HepG2 (cell line): ENCODE data around the gene CLEC2D. TPM values are rescaled to one million over a fixed set of nuclear protein-coding genes. Genes with fewer than 3 reads are reported as not detected.

Experiments used
- ATAC-seq: fragments of 200-7000 bp; cut with Tn5 transposase; 3 replicates; pipeline ENCODE4 v1.9.1; 2020; ENCODE audit warnings: mild to moderate bottlenecking, moderate library complexity
- Bru-seq: library from RNA; stranded (reverse); fragments of 400-500 nt; gene quantifications from one replicate; lab custom pipeline; 2021; lab: Mats Ljungman, UMichigan
- BruChase-seq, 2 experiments: library from RNA; stranded (reverse); fragments of 400-500 nt; gene quantifications; one replicate each; lab custom pipeline; 2021; lab: Mats Ljungman, UMichigan
- BruUV-seq: library from RNA; stranded (reverse); fragments of 400-500 nt; replicated peaks from 2 replicates; lab custom pipeline; 2021; lab: Mats Ljungman, UMichigan
- CTCF ChIA-PET: fragments of 300-600 bp; formaldehyde crosslinking; extraction: SDS; loops from one replicate; lab custom pipeline; 2021; ENCODE audit warnings: low total read pairs, inconsistent platforms, low intra/inter-chr PET ratio; lab: Yijun Ruan, JAX
- POLR2A ChIA-PET: fragments of 350-600 bp; sonication (Branson Sonifier 250); formaldehyde crosslinking; loops from one replicate; lab custom pipeline; 2020; ENCODE audit warnings: antibody characterized with exemption, inconsistent platforms; lab: Yijun Ruan, JAX
- DNase-seq: peaks from one replicate; pipeline ENCODE4 v3.0.0-alpha.2; 2015; ENCODE audit warnings: low spot score
- FAIRE-seq: peaks from 3 replicates; lab custom pipeline; 2011; peaks lifted over from hg19 to GRCh38; lab: Jason Lieb, UNC
- H2AFZ ChIP-seq: one replicate; pipeline ENCODE4 v1.6.1; 2011; ENCODE audit warnings: low read length, inconsistent platforms
- H3K27ac ChIP-seq: fragments of 300-600 bp; 3 replicates; pipeline ENCODE4 v1.8.0; 2011; ENCODE audit warnings: mixed run types, mild to moderate bottlenecking, mixed read lengths, low read length, inconsistent platforms; ENCODE audit not compliant: insufficient read depth; ENCODE audit errors: extremely low read length
- H3K27me3 ChIP-seq, 2 experiments: fragments of 200-600 bp in 1 of 2; 2 replicates in 1 of 2; 3 replicates in 1 of 2; pipeline versions ENCODE4 v1.6.0 to v1.8.0; 2011; ENCODE audit warnings: low read length in 2 of 2, mild to moderate bottlenecking in 2 of 2, moderate library complexity in 2 of 2, inconsistent platforms in 1 of 2; ENCODE audit not compliant: insufficient read depth in 2 of 2, control insufficient read depth in 1 of 2
- H3K36me3 ChIP-seq, 2 experiments: fragments of 200-600 bp in 1 of 2; replicated peaks in 1 of 2; 2 replicates in 1 of 2; 3 replicates in 1 of 2; pipeline versions ENCODE4 v1.5.1 to v1.8.0; 2011; ENCODE audit warnings: low read length in 2 of 2, inconsistent platforms in 1 of 2; ENCODE audit not compliant: insufficient read depth in 2 of 2, control insufficient read depth in 1 of 2
- H3K4me1 ChIP-seq: 2 replicates; pipeline ENCODE4 v1.5.1; 2012; ENCODE audit warnings: low read length, inconsistent platforms; ENCODE audit not compliant: insufficient read depth
- H3K4me2 ChIP-seq: 2 replicates; pipeline ENCODE4 v1.6.0; 2011; ENCODE audit warnings: low read depth, low read length, inconsistent platforms
- H3K4me3 ChIP-seq, 3 experiments: fragments of 200-600 bp in 1 of 3; sonication (generic), shearing (Covaris generic) in 1 of 3; replicated peaks in 1 of 3; 2 replicates each; pipeline ENCODE4 v1.5.1; 2011 to 2016; ENCODE audit warnings: low read length in 3 of 3, inconsistent platforms in 2 of 3, low read depth in 2 of 3, mild to moderate bottlenecking in 2 of 3, control low read depth in 1 of 3, mixed read lengths in 1 of 3; ENCODE audit not compliant: insufficient read depth in 1 of 3
- H3K79me2 ChIP-seq: one replicate; pipeline ENCODE4 v1.6.1; 2011; ENCODE audit warnings: low read length, inconsistent platforms; ENCODE audit not compliant: insufficient read depth
- H3K9ac ChIP-seq: 2 replicates; pipeline ENCODE4 v1.6.0; 2011; ENCODE audit warnings: mild to moderate bottlenecking, low read depth, low read length, inconsistent platforms; ENCODE audit not compliant: insufficient read depth
- H3K9me3 ChIP-seq: 2 replicates; pipeline ENCODE4 v1.5.1; 2012; ENCODE audit warnings: mild to moderate bottlenecking, low read length
- H4K20me1 ChIP-seq: 2 replicates; pipeline ENCODE4 v1.6.0; 2011; ENCODE audit warnings: inconsistent platforms, mild to moderate bottlenecking, low read length, moderate library complexity; ENCODE audit not compliant: insufficient read depth
- ARID5B ChIP-seq: IDR thresholded peaks from 2 replicates; pipeline ENCODE4 v1.4.0; 2020; ENCODE audit warnings: mild to moderate bottlenecking, missing genetic modification reagents
- FOSL2 ChIP-seq: sonication (generic); formaldehyde crosslinking; IDR thresholded peaks from 2 replicates; pipeline ENCODE4 v1.4.0; 2020; ENCODE audit warnings: missing genetic modification reagents
- HOMEZ ChIP-seq: IDR thresholded peaks from 2 replicates; pipeline ENCODE4 v1.6.1; 2016; ENCODE audit warnings: low read depth
- KDM2A ChIP-seq: sonication (generic); formaldehyde crosslinking; IDR thresholded peaks from 2 replicates; pipeline ENCODE4 v1.4.0; 2020; ENCODE audit warnings: low read depth, missing genetic modification reagents, borderline replicate concordance
- MEIS2 ChIP-seq: sonication (generic); formaldehyde crosslinking; IDR thresholded peaks from 2 replicates; pipeline ENCODE4 v1.9.0; 2021; ENCODE audit warnings: mild to moderate bottlenecking, missing genetic modification reagents
- RBAK ChIP-seq: sonication (generic); formaldehyde crosslinking; IDR thresholded peaks from 2 replicates; pipeline ENCODE4 v1.5.1; 2020; ENCODE audit warnings: mild to moderate bottlenecking, missing genetic modification reagents
- RFX3 ChIP-seq: IDR thresholded peaks from 2 replicates; pipeline ENCODE4 v1.6.1; 2016; ENCODE audit warnings: missing biosample characterization, missing genetic modification reagents
- SALL2 ChIP-seq: sonication (generic); formaldehyde crosslinking; IDR thresholded peaks from 2 replicates; pipeline ENCODE4 v1.8.1; 2023; ENCODE audit warnings: mild to moderate bottlenecking, missing genetic modification reagents, inconsistent platforms
- ZNF232 ChIP-seq: sonication (generic); formaldehyde crosslinking; IDR thresholded peaks from 2 replicates; pipeline ENCODE4 v1.4.0; 2020; ENCODE audit warnings: missing genetic modification reagents, borderline replicate concordance
- ZNF333 ChIP-seq: sonication (generic); formaldehyde crosslinking; IDR thresholded peaks from 2 replicates; pipeline ENCODE4 v1.4.0; 2020; ENCODE audit warnings: mild to moderate bottlenecking, missing genetic modification reagents, borderline replicate concordance
- ZNF414 ChIP-seq: sonication (generic); formaldehyde crosslinking; IDR thresholded peaks from 2 replicates; pipeline ENCODE4 v1.5.0; 2020; ENCODE audit warnings: missing genetic modification reagents
- ZNF580 ChIP-seq: IDR thresholded peaks from 2 replicates; pipeline ENCODE4 v1.6.1; 2016; ENCODE audit warnings: low read depth, borderline replicate concordance
- ZNF746 ChIP-seq: sonication (generic); formaldehyde crosslinking; IDR thresholded peaks from 2 replicates; pipeline ENCODE4 v1.8.0; 2022; ENCODE audit warnings: mild to moderate bottlenecking, missing genetic modification reagents
- ZNF83 ChIP-seq: sonication (generic); formaldehyde crosslinking; IDR thresholded peaks from 2 replicates; pipeline ENCODE4 v1.4.0; 2020; ENCODE audit warnings: missing genetic modification reagents, mild to moderate bottlenecking, borderline replicate concordance
- WGBS: methylation state at CpG from one replicate; pipeline ENCODE4 v1.1.6; 2017; ENCODE audit warnings: low lambda C conversion rate; 5-methylcytosine and 5-hydroxymethylcytosine counted together
- in situ Hi-C: cut with HindIII; loops from 2 replicates; pipeline ENCODE4 v1.10.0; 2017; ENCODE audit warnings: low pct_unique_long_range_greater_than_20kb; ENCODE audit not compliant: extremely low pct_ligation_motif_present
- intact Hi-C: fragments of 100-400 bp; cut with micrococcal nuclease; formaldehyde crosslinking; loops from one replicate; pipeline ENCODE4 v1.10.0; 2022; ENCODE audit not compliant: unreplicated experiment
- long read RNA-seq, 2 experiments: library from RNA in 1 of 2; library from polyadenylated mRNA in 1 of 2; stranded (forward) in 1 of 2; unstranded in 1 of 2; transcript quantifications; one replicate each; pipeline ENCODE4 v2.0.0, GENCODE V29; 2019 to 2022
- polyA minus RNA-seq, 3 experiments: library from RNA; depleted of rRNA, polyadenylated mRNA; stranded (reverse); fragments of >200 nt; gene quantifications; 2 replicates each; pipeline ENCODE4 v1.2.3, GENCODE V29; 2011; ENCODE audit warnings: low replicate concordance in 1 of 3
- polyA plus RNA-seq, 8 experiments: library from polyadenylated mRNA; depleted of rRNA in 3 of 8; stranded (reverse) in 7 of 8; unstranded in 1 of 8; fragments of >200 nt; fragmentation: Illumina TruSeq in 4 of 8; extraction: Trizol in 4 of 8; gene quantifications; 2 replicates each; pipeline versions ENCODE4 v1.2.1 to v1.2.3, GENCODE V29; 2011 to 2016; ENCODE audit warnings: low read depth in 4 of 8, missing spikeins in 1 of 8, mixed read lengths in 1 of 8; ENCODE audit not compliant: insufficient read depth in 1 of 8
- total RNA-seq, 5 experiments: library from RNA; depleted of rRNA; stranded (reverse); fragments of >200 nt; fragmentation: Illumina TruSeq; extraction: Trizol; gene quantifications; 2 replicates each; pipeline ENCODE4 v1.2.3, GENCODE V29; 2016; ENCODE audit warnings: low read depth in 1 of 5

Gene CLEC2D
- total RNA-seq (2016; rRNA removed; fragmentation: Illumina TruSeq; extraction: Trizol) (0.69 and 2.5 TPM in 2 replicates), polyA plus RNA-seq (2011; rRNA removed) (7.7 and 8.6 TPM in 2 replicates), polyA minus RNA-seq (2011; rRNA and poly(A)+ RNA removed; ENCODE audit: low replicate concordance) (0.42 and 2.6 TPM in 2 replicates), Bru-seq, nascent RNA (percentile 58 among the genes with signal in this experiment), BruChase-seq, experiment 1, labeled RNA remaining after a 6-hour chase (percentile 74 among the genes with signal in this experiment), BruChase-seq, experiment 2, labeled RNA remaining after a 2-hour chase (percentile 82 among the genes with signal in this experiment)
- total RNA-seq (2016; cell fraction: cytosol; rRNA removed; fragmentation: Illumina TruSeq; extraction: Trizol; ENCODE audit: low read depth): 4.0 TPM in 2 replicates
- total RNA-seq (2016; cell fraction: insoluble cytoplasmic fraction; rRNA removed; fragmentation: Illumina TruSeq; extraction: Trizol): 0.18 and 2.5 TPM in 2 replicates
- total RNA-seq (2016; cell fraction: membrane; rRNA removed; fragmentation: Illumina TruSeq; extraction: Trizol): 0.87 and 2.4 TPM in 2 replicates
- 7.5 and 7.7 TPM in 2 replicates for total RNA-seq (2016; cell fraction: nucleus; rRNA removed; fragmentation: Illumina TruSeq; extraction: Trizol)
- polyA plus RNA-seq (2011; cell fraction: cytosol; rRNA removed): 0.85 and 3.0 TPM in 2 replicates
- polyA plus RNA-seq (2011; cell fraction: nucleus; rRNA removed): 30.5 and 31.4 TPM in 2 replicates
- 5.3 and 5.9 TPM in 2 replicates for polyA plus RNA-seq (2012)
- 0.26 and 0.28 TPM in 2 replicates for polyA plus RNA-seq (2016; cell fraction: cytosol; fragmentation: Illumina TruSeq; extraction: Trizol; ENCODE audit: low read depth)
- polyA plus RNA-seq (2016; cell fraction: insoluble cytoplasmic fraction; fragmentation: Illumina TruSeq; extraction: Trizol; ENCODE audit: low read depth): 0.49 and 1.2 TPM in 2 replicates
- polyA plus RNA-seq (2016; cell fraction: membrane; fragmentation: Illumina TruSeq; extraction: Trizol; ENCODE audit: low read depth): 0.22 and 0.38 TPM in 2 replicates
- 19.9 and 22.7 TPM in 2 replicates for polyA plus RNA-seq (2016; cell fraction: nucleus; fragmentation: Illumina TruSeq; extraction: Trizol; ENCODE audit: insufficient read depth, low read depth)
- polyA minus RNA-seq (2011; cell fraction: cytosol; rRNA and poly(A)+ RNA removed): 0.26 and 2.0 TPM in 2 replicates
- 26.3 and 30.8 TPM in 2 replicates for polyA minus RNA-seq (2011; cell fraction: nucleus; rRNA and poly(A)+ RNA removed)
- long read RNA-seq, experiment 1, partial matches to known transcripts: 0 of 1 reads
- long read RNA-seq, experiment 1, other reads (novel, unspliced or antisense): 1 of 1 reads
- long read RNA-seq, experiment 2, partial matches to known transcripts: 0 of 6 reads
- long read RNA-seq, experiment 2, other reads (novel, unspliced or antisense): 6 of 6 reads

GRCh38 chr12:9669534-9669933 lies at the start of gene CLEC2D:
CLEC2D (plus strand) TSS chr12:9669713; CDS start chr12:9669735, 22 bp downstream.
- no peaks in the 10 kb centered on the region for H4K20me1 ChIP-seq
- H3K4me3 ChIP-seq: no peak within 1 kb of the TSS
- ATAC-seq (no peak), DNase-seq (no peak), FAIRE-seq (no peak)
- intact Hi-C loops: no loop called here
- no peak within 1 kb of the TSS for H3K27ac ChIP-seq
- no peaks in the 10 kb centered on the region for H3K79me2 ChIP-seq
- H3K4me1 ChIP-seq: peaks cover 14% of the 10 kb centered on the region
- ChIA-PET CTCF (no interaction called here), POLR2A (no interaction called here)
- no peak within 1 kb of the TSS for H2AFZ ChIP-seq
- peaks cover 0 to 3% of the 10 kb centered on the region in 2 experiments; a peak in 1 of 5 replicates for H3K36me3 ChIP-seq
- H3K9me3 ChIP-seq: no peaks in the 10 kb centered on the region
- BruUV-seq: no TSS peak
- H3K4me2 ChIP-seq: no peak within 1 kb of the TSS
- no peak within 1 kb of the TSS for H3K9ac ChIP-seq
- WGBS: 94% methylated on average over 4 of the region's 4 CpGs
- in situ Hi-C loops: no loop called here
- no peaks in the 10 kb centered on the region for H3K27me3 ChIP-seq
- TF ChIP-seq HOMEZ (no peak), FOSL2 (CRISPR knock-in tag) (no peak), RBAK (CRISPR knock-in tag) (no peak), ZNF333 (CRISPR knock-in tag) (no peak), ZNF580 (CRISPR knock-in tag) (no peak), ZNF83 (no peak), SALL2 (CRISPR knock-in tag) (no peak), ZNF232 (CRISPR knock-in tag) (no peak), ZNF414 (no peak), ZNF746 (CRISPR knock-in tag) (no peak), ARID5B (CRISPR knock-in tag) (no peak), KDM2A (CRISPR knock-in tag) (no peak), RFX3 (CRISPR knock-in tag) (no peak), MEIS2 (CRISPR knock-in tag) (no peak)
